ENCODE measurements around the gene TBX4.
"Not testable (repeated sequence)": the region's sequence is repeated elsewhere in the genome, so short reads cannot be mapped to it uniquely, and the experiment has no call there.

TBX4 gene

GRCh38 chr17:61426482-61427304, 25.5 kb upstream of the TBX4 start:
- Histone ChIP-seq H3K9ac (ENCODE audit: low read length) (no peak overlapping the region), H3K4me3 (ENCODE audit: low read length) (no peak overlapping the region), H3K4me1 (ENCODE audit: control insufficient read depth, insufficient read depth, low read length) (no peaks in the 10 kb centered on the region), H3K27ac (ENCODE audit: low read depth, low read length) (no peak overlapping the region), H3K27me3 (ENCODE audit: control insufficient read depth, insufficient read depth, low read length) (peaks cover 9% of the 10 kb centered on the region), H3K36me3 (ENCODE audit: control insufficient read depth, insufficient read depth, low read length) (no peaks in the 10 kb centered on the region)

GRCh38 chr17:61427567-61427966, 24.7 kb upstream of the TBX4 start:
- Histone ChIP-seq H3K4me3 (ENCODE audit: low read length) (no peak overlapping the region), H3K4me1 (ENCODE audit: control insufficient read depth, insufficient read depth, low read length) (no peaks in the 10 kb centered on the region), H3K36me3 (ENCODE audit: control insufficient read depth, insufficient read depth, low read length) (no peaks in the 10 kb centered on the region), H3K27me3 (ENCODE audit: control insufficient read depth, insufficient read depth, low read length) (peaks cover 8% of the 10 kb centered on the region), H3K27ac (ENCODE audit: low read depth, low read length) (no peak overlapping the region), H3K9ac (ENCODE audit: low read length) (no peak overlapping the region)

- Histone ChIP-seq H3K27me3 (ENCODE audit: control insufficient read depth, insufficient read depth, low read length) (peaks cover 6% of the 10 kb centered on the region), H3K36me3 (ENCODE audit: control insufficient read depth, insufficient read depth, low read length) (no peaks in the 10 kb centered on the region), H3K4me3 (ENCODE audit: low read length) (no peak overlapping the region), H3K27ac (ENCODE audit: low read depth, low read length) (no peak overlapping the region), H3K4me1 (ENCODE audit: control insufficient read depth, insufficient read depth, low read length) (no peaks in the 10 kb centered on the region), H3K9ac (ENCODE audit: low read length) (no peak overlapping the region)
Measured at GRCh38 chr17:61429274-61429673, 22.9 kb upstream of the TBX4 start.

GRCh38 chr17:61429831-61430230, 22.4 kb upstream of the TBX4 start:
- not testable (repeated sequence) for H3K27me3 ChIP-seq (ENCODE audit: control insufficient read depth, insufficient read depth, low read length); H3K4me1 ChIP-seq (ENCODE audit: control insufficient read depth, insufficient read depth, low read length); H3K9ac ChIP-seq (ENCODE audit: low read length); H3K4me3 ChIP-seq (ENCODE audit: low read length); H3K36me3 ChIP-seq (ENCODE audit: control insufficient read depth, insufficient read depth, low read length); H3K27ac ChIP-seq (ENCODE audit: low read depth, low read length)

GRCh38 chr17:61431594-61432311, 20.5 kb upstream of the TBX4 start:
- no peak overlapping the region for H3K9ac ChIP-seq (ENCODE audit: low read length)
- no peak overlapping the region for H3K4me3 ChIP-seq (ENCODE audit: low read length)
- no peaks in the 10 kb centered on the region for H3K27me3 ChIP-seq (ENCODE audit: control insufficient read depth, insufficient read depth, low read length)

GRCh38 chr17:61436273-61436672, 15.9 kb upstream of the TBX4 start:
- no peaks in the 10 kb centered on the region for H3K36me3 ChIP-seq (ENCODE audit: control insufficient read depth, insufficient read depth, low read length)
- no peaks in the 10 kb centered on the region for H3K27me3 ChIP-seq (ENCODE audit: control insufficient read depth, insufficient read depth, low read length)
- H3K4me3 ChIP-seq (ENCODE audit: low read length) = no peak overlapping the region
- no peaks in the 10 kb centered on the region for H3K4me1 ChIP-seq (ENCODE audit: control insufficient read depth, insufficient read depth, low read length)
- H3K27ac ChIP-seq (ENCODE audit: low read depth, low read length) = no peak overlapping the region
- H3K9ac ChIP-seq (ENCODE audit: low read length) = no peak overlapping the region

More at GRCh38 chr17:61431594-61432311, 20.5 kb upstream of the TBX4 start:
- Histone ChIP-seq H3K4me1 (ENCODE audit: control insufficient read depth, insufficient read depth, low read length) (no peaks in the 10 kb centered on the region), H3K27ac (ENCODE audit: low read depth, low read length) (no peak overlapping the region), H3K36me3 (ENCODE audit: control insufficient read depth, insufficient read depth, low read length) (no peaks in the 10 kb centered on the region)

- Histone ChIP-seq H3K36me3 (ENCODE audit: control insufficient read depth, insufficient read depth, low read length) (no peaks in the 10 kb centered on the region), H3K9ac (ENCODE audit: low read length) (no peak overlapping the region), H3K4me1 (ENCODE audit: control insufficient read depth, insufficient read depth, low read length) (no peaks in the 10 kb centered on the region), H3K27me3 (ENCODE audit: control insufficient read depth, insufficient read depth, low read length) (no peaks in the 10 kb centered on the region), H3K27ac (ENCODE audit: low read depth, low read length) (no peak overlapping the region), H3K4me3 (ENCODE audit: low read length) (no peak overlapping the region)
Measured at GRCh38 chr17:61436995-61437704, 15.1 kb upstream of the TBX4 start.

GRCh38 chr17:61440697-61441096, 11.5 kb upstream of the TBX4 start:
- Histone ChIP-seq H3K27ac (ENCODE audit: low read depth, low read length) (no peak overlapping the region), H3K9ac (ENCODE audit: low read length) (no peak overlapping the region), H3K4me1 (ENCODE audit: control insufficient read depth, insufficient read depth, low read length) (no peaks in the 10 kb centered on the region), H3K27me3 (ENCODE audit: control insufficient read depth, insufficient read depth, low read length) (peaks cover 8% of the 10 kb centered on the region), H3K36me3 (ENCODE audit: control insufficient read depth, insufficient read depth, low read length) (no peaks in the 10 kb centered on the region), H3K4me3 (ENCODE audit: low read length) (no peak overlapping the region)

- not testable (repeated sequence) for H3K4me1 ChIP-seq (ENCODE audit: control insufficient read depth, insufficient read depth, low read length); H3K4me3 ChIP-seq (ENCODE audit: low read length); H3K9ac ChIP-seq (ENCODE audit: low read length); H3K27me3 ChIP-seq (ENCODE audit: control insufficient read depth, insufficient read depth, low read length); H3K27ac ChIP-seq (ENCODE audit: low read depth, low read length); H3K36me3 ChIP-seq (ENCODE audit: control insufficient read depth, insufficient read depth, low read length)
Measured at GRCh38 chr17:61441507-61441906, 10.7 kb upstream of the TBX4 start.

- Histone ChIP-seq H3K4me1 (ENCODE audit: control insufficient read depth, insufficient read depth, low read length) (no peaks in the 10 kb centered on the region), H3K27me3 (ENCODE audit: control insufficient read depth, insufficient read depth, low read length) (peaks cover 11% of the 10 kb centered on the region), H3K27ac (ENCODE audit: low read depth, low read length) (no peak overlapping the region), H3K36me3 (ENCODE audit: control insufficient read depth, insufficient read depth, low read length) (no peaks in the 10 kb centered on the region), H3K4me3 (ENCODE audit: low read length) (no peak overlapping the region), H3K9ac (ENCODE audit: low read length) (no peak overlapping the region)
Measured at GRCh38 chr17:61442136-61442775, 10.0 kb upstream of the TBX4 start.

- H3K27ac ChIP-seq (ENCODE audit: low read depth, low read length) = no peak overlapping the region
- H3K9ac ChIP-seq (ENCODE audit: low read length) = no peak overlapping the region
- H3K36me3 ChIP-seq (ENCODE audit: control insufficient read depth, insufficient read depth, low read length) = no peaks in the 10 kb centered on the region
- peaks cover 15% of the 10 kb centered on the region for H3K27me3 ChIP-seq (ENCODE audit: control insufficient read depth, insufficient read depth, low read length)
- H3K4me1 ChIP-seq (ENCODE audit: control insufficient read depth, insufficient read depth, low read length) = no peaks in the 10 kb centered on the region
- no peak overlapping the region for H3K4me3 ChIP-seq (ENCODE audit: low read length)
Measured at GRCh38 chr17:61442878-61443474, 9.2 kb upstream of the TBX4 start.

- Histone ChIP-seq H3K9ac (ENCODE audit: low read length) (no peak overlapping the region), H3K36me3 (ENCODE audit: control insufficient read depth, insufficient read depth, low read length) (no peaks in the 10 kb centered on the region), H3K4me3 (ENCODE audit: low read length) (no peak overlapping the region), H3K27me3 (ENCODE audit: control insufficient read depth, insufficient read depth, low read length) (peaks cover 15% of the 10 kb centered on the region), H3K27ac (ENCODE audit: low read depth, low read length) (no peak overlapping the region), H3K4me1 (ENCODE audit: control insufficient read depth, insufficient read depth, low read length) (no peaks in the 10 kb centered on the region)
Measured at GRCh38 chr17:61443475-61443882, 8.7 kb upstream of the TBX4 start.

Data from rectal smooth muscle tissue (tissue), 1 donor.